Brain microvascular endothelial cell (primary cell): ENCODE measurements around the gene CHID1.

Experiments
- DNase-seq: peaks from one replicate; pipeline ENCODE4 v3.0.0-alpha.2; 2020
- H3K27ac ChIP-seq: fragments of 250-450 bp; sonication (Bioruptor Pico); 2 replicates; pipeline ENCODE4 v1.5.1; 2020; ENCODE audit warnings: mild to moderate bottlenecking, moderate library complexity
- H3K27me3 ChIP-seq: fragments of 250-450 bp; sonication (Bioruptor Pico); replicated peaks from 2 replicates; pipeline ENCODE4 v1.5.1; 2020; ENCODE audit warnings: mild to moderate bottlenecking
- H3K36me3 ChIP-seq: fragments of 250-450 bp; sonication (Bioruptor Pico); replicated peaks from 2 replicates; pipeline ENCODE4 v1.5.1; 2020; ENCODE audit warnings: mild to moderate bottlenecking
- H3K4me3 ChIP-seq: 2 replicates; pipeline ENCODE4 v1.5.1; 2011; ENCODE audit warnings: low read depth, mild to moderate bottlenecking, control low read depth, low read length, moderate library complexity
- CTCF ChIP-seq: IDR thresholded peaks from 2 replicates; pipeline ENCODE4 v1.5.1; 2011; ENCODE audit warnings: low read depth, mild to moderate bottlenecking, moderate library complexity, low read length, control low read depth, inconsistent platforms; ENCODE audit errors: missing control alignments
- in situ Hi-C: cut with HindIII; loops from 2 replicates; pipeline ENCODE4 v1.10.0; 2017; ENCODE audit warnings: low sequenced_read_pairs, low pct_ligation_motif_present

The CHID1 gene

GRCh38 chr11:914747-915501, 4.3 kb upstream of the CHID1 start:
- no peak overlapping the region for H3K27ac ChIP-seq
- no peak for DNase-seq
- no peak for TF ChIP-seq CTCF
- H3K27me3 ChIP-seq, result no peaks in the 10 kb centered on the region
- no peak overlapping the region for H3K4me3 ChIP-seq
- H3K36me3 ChIP-seq, result no peaks in the 10 kb centered on the region
- in situ Hi-C loops, result loop anchor here (25.0 kb wide), 1 partner anchor 122 kb away; the partner anchor contains the start of gene MUC6

- no peak for DNase-seq
- in situ Hi-C loops, result loop anchor here (25.0 kb wide), 1 partner anchor 123 kb away; the partner anchor contains the start of gene MUC6
- no peaks in the 10 kb centered on the region for H3K36me3 ChIP-seq
- H3K27ac ChIP-seq, result no peak overlapping the region
- TF ChIP-seq CTCF, result no peak
- H3K4me3 ChIP-seq, result no peak overlapping the region
- no peaks in the 10 kb centered on the region for H3K27me3 ChIP-seq
Observed at GRCh38 chr11:914204-914603, 3.6 kb upstream of the CHID1 start.

GRCh38 chr11:913043-913442, 2.4 kb upstream of the CHID1 start:
- H3K36me3 ChIP-seq, result no peaks in the 10 kb centered on the region
- H3K27me3 ChIP-seq, result no peaks in the 10 kb centered on the region
- no peak for DNase-seq
- in situ Hi-C loops, result loop anchor here (25.0 kb wide), 1 partner anchor 124 kb away; the partner anchor contains the start of gene MUC6
- no peak overlapping the region for H3K4me3 ChIP-seq
- no peak for TF ChIP-seq CTCF
- no peak overlapping the region for H3K27ac ChIP-seq

- Histone ChIP-seq H3K27me3 (no peaks in the 10 kb centered on the region), H3K27ac (no peak overlapping the region), H3K36me3 (no peaks in the 10 kb centered on the region), H3K4me3 (no peak overlapping the region)
- no peak for DNase-seq
- no peak for TF ChIP-seq CTCF
- in situ Hi-C loops, result loop anchor here (25.0 kb wide), 1 partner anchor 125 kb away; the partner anchor contains the start of gene MUC6
Observed at GRCh38 chr11:912266-912665, 1.7 kb upstream of the CHID1 start.

- in situ Hi-C loops, result loop anchor here (25.0 kb wide), 1 partner anchor 125 kb away; the partner anchor contains the start of gene MUC6
- Histone ChIP-seq H3K4me3 (no peak overlapping the region), H3K36me3 (no peaks in the 10 kb centered on the region), H3K27ac (no peak overlapping the region), H3K27me3 (no peaks in the 10 kb centered on the region)
- no peak for TF ChIP-seq CTCF
- no peak for DNase-seq
Observed at GRCh38 chr11:911890-912219, 1.2 kb upstream of the CHID1 start.
